OCI-M1 (cell line): ENCODE measurements around the gene IL22RA1.

ENCODE experiments used
- DNase-seq: peaks from one replicate; lab custom pipeline; 2025; lab: John Stamatoyannopoulos, UW

The IL22RA1 gene

DNA sequence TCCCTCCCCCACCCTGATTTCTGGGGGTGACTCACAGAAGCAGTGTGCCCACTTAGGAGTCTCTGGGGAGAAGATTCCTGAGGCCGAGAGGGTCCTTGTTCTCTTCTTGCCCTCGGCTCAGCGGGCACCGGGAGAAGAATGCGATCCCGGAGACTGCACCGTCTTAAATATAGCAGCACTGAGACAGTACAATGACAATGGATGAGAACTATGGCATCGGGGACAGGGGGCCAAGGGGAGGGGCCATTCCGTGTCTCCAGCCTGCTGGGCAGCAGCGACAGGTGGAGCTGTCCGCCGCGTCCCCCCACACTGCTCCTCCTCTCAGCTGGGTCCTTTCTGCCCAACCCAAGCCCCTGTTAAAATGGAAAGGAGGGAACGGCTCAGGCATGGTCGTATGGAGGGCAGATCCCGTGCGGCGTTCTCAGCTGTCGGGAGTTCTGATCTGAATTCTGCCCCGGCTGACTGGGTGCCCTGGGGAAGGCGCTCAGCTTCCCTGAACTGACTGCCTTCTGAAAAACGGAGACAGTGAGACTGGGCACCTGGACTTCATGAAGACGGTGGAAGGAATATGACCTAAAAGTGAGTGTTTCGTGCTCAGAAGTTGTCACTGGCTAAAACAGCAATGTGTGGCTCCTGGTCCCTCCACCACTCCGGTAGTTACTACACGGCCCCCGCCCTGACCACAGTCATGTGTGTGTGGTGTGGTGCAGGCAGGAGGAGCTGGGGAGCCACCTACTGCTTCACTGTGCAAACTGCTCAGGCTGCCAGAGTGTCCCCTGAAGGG, 30.8 kb downstream of the IL22RA1 start, which contains the start of gene MYOM3:
MYOM3 (minus strand) TSS at position 140 of the 784 bp plus-strand sequence. CDS start 3,499 bp downstream, outside the sequence.
- DNase-seq: peak; percentile 81

DNA sequence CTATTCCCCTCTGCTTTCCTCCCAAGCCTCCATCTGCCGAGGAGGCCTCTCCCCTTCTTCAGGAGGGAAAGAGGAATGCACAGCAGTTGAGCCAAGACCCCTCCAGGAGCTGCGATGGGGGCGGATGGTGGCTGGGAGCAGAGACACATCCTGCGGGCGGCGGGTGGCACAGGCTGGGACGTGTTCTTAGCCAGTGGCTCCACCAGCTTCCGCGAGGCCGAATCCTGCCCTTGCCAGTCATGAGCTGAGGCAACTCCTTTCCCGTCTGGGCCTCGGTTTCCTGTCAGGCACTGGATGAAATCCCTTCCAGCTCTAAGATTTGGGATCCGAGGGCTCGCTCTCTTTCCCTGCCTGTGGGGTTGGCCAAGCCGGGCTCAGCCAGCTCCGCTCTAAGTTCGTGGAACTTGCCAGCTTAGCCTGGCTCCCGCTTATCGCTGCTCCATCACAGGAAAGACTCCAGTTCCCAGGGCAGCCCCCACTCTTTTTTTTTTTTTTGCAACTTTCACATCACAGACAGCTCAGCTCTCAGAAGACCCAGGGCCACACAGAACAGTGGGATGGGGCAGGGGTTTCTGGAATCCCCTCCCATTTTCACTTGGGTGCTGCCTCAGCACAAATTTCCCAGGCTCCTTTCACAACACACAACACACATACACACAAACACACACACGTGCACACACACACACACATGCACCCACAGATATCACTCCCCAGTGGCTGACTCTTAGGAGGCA, 31.5 kb downstream of the IL22RA1 start:
- no peak for DNase-seq

DNA sequence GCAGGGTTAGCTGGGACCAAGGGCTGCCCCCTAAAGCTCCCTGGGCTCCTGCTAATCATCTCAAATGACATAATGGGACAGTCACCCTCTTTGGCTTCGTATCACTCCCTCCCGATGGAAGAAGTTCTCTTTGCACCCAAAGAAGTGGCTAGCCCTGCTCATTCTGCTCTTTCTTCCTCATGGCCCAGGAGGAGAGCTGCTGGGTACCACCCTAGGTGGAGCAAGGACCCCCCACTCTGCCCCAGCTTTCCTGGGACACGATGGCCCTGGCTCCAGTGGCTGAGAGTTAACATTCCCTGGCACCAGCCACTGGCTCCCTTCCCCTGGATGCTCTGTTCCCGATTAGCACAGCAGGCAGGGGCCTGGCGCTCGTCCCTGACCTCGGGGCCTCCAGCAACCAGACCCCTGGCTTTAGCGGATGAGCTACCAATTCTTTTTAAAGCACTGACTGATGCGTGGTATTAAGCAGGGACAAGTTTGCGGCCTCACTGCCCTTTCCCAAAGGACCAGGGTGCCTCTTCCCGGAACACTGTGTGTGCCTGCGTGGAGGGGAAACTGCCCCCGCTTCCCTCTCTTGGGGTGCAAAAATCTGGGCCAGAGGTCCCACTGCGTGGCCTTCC, 32.2 kb downstream of the IL22RA1 start:
- DNase-seq: no peak

DNA sequence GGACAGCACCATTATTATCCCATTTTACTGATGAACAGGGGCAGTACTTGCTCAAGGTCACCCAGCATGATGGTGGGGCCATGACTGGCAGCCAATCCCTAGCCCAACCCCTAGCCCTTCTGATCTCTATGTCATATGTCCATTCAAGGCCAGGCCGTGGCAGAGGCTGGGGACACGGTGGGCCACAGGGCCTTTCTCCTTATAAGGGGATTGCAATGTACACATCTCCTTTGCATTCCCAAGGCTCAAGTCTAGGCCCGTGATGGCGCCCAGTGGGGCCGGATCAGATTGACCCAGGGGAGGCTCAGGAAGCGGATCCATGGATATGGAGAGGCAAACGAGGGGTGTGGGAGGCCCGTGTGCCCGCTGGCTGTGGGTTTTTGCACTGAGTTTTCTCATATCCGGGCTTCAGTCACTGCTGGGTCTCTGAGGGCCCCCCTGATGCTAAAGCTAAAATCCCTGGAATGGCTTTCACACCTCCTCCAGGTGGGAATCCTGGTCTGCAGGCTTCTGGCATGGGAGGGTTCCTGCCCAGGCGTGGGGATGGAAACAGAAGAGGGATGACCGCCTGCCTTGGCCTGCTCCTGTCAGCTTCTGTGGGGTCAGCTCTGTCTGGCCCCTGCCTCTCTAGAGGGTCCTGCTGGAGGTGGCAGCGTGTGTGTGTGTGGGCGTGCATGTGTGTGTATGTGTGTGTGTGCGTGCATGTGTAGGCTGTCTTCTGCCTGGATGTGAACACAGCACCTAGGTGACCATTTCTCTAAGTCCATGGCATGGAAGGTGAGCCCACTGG, 33.1 kb downstream of the IL22RA1 start:
- DNase-seq: no peak

DNA sequence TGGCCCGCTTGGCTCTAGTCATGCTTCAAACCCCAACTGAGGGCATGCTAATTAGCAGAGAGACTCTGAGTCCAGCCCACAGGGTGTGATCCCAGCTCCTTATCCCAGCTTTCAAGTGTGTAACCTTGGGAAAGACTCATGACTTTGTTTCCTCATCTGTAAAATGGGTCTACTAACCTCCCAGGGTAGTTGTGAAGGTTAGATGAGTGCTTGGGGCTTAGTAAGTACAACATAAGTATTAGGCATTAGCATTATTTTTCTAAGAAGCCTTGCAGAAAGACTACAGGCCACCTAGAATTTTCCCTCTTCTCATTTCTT, 33.8 kb downstream of the IL22RA1 start:
- no peak for DNase-seq

DNA sequence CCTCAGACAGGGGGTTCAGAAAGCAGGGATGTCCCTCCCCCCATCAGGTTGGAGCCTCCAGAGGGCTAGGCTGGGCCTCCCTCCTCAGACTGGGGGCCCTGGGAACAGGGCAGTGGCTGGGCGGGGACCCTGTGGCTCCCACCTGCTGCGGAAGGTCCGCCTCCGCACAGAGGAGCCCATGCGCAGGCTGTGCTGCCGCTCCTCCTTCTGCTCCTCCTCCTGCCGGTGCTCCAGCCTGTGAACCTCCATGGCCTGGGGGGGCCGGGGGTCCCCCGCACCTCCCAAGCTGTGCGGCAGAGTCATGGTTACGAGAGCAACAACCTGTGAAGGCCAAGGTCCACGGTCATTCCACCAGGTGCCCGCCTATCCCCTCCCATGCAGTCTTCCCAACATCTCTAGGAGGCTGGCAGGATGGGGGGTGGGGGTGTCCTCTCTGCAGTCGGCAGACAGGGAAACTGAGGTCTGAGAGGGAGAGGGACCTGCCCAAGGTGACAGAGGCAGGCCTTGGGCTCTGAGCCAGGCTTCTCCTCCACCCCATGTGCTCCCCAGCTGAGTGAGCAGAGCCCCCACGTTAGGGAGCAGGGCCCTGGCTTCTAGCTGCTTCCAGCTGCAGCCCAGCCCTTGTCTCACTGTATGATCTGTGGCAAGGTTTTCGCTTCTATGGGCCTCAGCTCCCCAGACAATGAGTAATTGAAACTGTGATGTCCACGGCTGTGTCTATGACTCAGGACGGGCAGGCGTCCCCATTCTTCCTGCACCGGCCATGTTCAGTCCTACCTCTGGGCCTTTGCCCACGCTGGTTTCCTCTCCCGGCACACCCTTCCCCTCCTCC, 34.4 kb downstream of the IL22RA1 start:
- peak; percentile 9 for DNase-seq

DNA sequence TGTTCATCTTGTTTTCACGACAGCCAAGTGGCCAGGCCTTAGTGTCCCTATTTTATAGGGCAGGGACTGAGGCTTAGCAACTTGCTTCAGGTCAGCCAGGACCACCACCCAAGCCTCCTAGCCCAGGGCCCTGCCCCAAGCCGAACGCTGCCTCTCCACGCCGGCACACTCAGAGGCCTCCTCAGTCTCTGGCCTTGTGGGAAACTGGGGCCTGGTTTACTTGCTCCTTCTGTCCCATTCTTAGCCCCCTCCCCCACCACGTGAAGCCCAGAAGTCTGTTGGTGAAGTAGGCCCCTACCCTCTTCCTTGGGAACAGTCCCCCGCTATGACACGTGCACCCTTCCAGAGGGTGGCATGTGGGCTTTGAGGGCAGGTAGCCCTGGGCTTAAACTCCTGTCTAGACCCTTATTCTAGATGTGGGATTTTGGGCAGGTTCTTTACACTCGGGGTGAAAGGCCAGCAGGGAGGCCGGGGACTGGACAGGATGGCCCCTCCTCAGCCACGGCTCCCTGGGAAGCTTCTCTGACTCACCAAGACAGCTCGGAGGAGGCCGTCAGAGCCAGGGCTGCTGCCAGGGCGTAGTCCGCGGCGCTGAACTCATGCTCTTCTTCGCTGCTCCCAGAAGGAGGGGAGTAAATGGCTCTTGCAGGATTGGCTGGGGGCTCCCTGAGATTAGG, 35.3 kb downstream of the IL22RA1 start:
- DNase-seq: no peak

DNA sequence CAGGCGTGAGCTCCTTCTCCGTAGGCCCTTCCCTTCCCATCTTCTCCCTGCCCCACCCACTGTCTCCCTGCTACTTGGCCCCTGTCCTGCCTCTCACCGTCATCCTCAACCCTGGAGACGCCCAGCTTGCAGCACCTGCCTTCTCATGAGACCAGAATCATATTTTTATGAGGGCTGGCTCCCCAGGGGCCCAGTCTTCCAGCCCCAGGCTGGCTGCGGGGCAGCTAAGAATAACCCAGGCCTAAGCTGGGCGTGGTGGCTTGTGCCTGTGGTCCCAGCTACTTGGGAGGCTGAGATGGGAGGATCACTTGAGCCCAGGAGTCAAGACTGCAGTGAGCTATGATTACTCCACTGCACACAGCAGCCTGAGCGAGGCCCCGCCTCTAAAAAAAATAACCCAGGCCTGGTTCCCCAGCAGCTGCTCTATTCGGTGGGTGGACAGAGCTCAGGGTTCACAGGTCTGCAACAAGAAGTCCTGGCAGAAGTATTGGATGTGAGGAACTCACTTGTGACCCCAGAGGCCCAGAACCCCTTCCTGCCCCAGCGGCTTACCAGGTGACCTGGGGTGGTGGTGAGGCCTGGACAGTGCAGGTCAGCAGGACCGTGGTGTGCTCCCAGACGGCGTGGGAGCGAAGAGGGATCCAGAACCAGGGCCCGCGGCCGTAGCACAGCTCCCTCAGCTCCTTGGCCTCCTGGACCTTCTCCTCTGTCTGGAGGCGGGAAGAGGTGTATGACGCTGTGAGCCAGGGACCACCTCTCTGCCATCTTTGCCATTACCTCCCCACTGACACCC, 37.4 kb downstream of the IL22RA1 start:
- no peak for DNase-seq

DNA sequence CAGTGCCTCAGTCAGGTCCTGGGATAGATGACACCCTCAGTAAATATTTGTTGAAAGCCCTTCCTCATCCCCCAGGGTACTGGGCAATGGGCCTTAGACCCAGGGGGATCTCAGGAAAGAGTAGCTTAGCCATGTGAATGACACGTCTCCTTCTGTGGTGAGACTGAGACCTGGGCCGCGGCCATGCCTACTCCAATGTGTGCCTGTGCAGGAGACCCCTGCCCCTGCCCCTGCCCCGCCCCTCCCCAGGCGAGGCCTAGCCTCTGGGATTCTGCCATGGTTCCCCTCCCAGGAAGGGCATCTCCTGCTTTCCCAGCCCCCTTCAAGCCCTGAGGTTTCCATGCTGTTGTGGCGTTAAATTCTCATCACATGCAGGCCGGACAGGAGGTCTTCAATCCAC, 38.1 kb downstream of the IL22RA1 start:
- no peak for DNase-seq

DNA sequence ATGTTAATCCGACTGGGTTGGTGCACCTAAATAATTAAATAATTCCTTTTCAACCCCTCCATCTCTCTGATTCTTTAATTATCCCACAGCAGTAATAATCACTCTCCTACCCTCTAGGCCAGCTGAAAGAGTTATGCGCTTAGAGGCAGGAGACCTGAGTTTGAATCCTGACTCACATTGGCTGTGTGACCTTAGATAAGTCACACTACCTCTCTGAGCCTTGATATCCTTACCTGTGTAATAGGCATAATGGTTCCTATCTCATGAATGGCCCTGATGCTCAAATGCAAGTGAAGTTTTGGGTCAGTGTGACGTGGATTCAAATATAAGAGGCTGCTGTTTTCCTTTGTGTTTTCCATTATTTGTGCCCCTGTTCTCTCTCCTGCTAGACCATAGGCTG, 39.1 kb downstream of the IL22RA1 start:
- DNase-seq: no peak

DNA sequence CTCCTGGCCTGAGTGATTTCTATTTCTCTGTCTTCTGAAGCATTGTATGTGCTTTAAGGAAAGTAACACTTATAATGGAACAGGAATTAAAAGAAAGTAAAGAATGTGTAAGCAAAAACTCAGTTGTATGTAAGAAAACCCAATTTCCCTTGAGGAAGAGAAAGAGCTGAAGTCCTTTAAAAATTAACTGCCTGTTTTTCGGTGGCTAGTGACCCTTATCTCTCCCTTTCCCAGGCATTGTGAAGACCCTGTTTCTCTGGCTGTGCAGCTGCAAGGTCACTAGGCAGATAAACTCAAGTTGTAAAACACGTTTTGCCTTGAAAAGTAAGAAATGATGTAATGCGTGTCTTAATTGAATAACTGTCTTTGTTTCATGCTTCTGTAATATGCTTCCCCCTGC, 39.5 kb downstream of the IL22RA1 start:
- peak; percentile 30 for DNase-seq

DNA sequence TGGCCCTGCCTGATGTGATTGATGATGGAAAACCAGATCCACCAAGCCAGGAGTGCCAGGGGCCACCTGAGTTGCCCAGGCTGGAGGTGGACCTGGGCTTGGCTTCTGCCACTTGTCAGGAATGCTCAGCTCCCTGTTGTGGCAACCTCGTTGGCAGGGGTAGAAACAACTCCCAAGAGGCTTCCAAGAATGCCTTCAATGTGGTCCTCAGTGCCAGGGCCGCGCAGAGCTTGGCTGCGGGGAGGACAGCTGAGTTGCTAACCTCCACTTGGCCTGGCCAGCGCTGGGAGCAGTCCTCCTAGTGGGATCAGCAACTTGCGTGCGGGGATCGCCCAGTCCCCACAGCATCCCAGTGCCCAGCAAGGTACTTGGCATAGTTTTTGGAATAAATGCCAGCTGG, 40.0 kb downstream of the IL22RA1 start:
- no peak for DNase-seq

DNA sequence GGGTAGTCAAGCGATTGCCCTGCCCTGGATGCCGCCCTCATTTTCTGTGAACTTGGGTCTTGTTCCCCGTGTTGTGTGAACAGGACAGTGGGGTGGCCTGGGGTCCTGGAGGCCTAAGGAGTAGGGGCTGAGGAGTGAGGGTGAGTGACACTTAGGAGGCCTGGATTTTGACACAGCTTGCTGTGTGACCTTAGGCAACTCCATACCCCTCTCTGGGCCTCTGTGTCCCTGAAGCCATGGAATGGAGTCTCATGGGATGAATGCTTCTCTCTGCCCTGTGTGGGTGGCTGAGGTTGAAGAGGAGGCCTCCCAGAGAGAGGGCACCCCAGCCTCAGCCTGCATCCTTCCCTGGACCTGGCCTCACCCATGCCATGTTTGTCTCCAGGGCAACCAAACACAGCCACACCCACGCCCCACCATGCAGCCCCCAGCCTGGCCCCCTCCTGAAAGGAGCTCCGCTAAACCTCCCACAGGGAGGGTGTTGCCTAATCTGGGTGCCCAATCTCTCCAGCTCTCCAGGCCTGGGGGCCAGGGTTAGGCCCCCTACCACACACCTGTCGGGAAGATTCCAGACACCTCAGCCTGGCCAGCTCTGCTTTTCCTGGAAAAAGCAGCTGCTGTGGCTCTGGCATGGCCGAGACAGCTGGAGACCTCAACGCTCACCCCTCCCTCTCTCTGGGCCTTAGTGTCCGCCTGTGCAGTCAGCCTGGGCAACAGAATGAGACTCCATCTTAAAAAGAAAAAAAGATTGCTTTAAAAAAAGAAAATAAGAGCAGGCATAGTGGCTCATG, 40.9 kb downstream of the IL22RA1 start:
- DNase-seq: no peak

DNA sequence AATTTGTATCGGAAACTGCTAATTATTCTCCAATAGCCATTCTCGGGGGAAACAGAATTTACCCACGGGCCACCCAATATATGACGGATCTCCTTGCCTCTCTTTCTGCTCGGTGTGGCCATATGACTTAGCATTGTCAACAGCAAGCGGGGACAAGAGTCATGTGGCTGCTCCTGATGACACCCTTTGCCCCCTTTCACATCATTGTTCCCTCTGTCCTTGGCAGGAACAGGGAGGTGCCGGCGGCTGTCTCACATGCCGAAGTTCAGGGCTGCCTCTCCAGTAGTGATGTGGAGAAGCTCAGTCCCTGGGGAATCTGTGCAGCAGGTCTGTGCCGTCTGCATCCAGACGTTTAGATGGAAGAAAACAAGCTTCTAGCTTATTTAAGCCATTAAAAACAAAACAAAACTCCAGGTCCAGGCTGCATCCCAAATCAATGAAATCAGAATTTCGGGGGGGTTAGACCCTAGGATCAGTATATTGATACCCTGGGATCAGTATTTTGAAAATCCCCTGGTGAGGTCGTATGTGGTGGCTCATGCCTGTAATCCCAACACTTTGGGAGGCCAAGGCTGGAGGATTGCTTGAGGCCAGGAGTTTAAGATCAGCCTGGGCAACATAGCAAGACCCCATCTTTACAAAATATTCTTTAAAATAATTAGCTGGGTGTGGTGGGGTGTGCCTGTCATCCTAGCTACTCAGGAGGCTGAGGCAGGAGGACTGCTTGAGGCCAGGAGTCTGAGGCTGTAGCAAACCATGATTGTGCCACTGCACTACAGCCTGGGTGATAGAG, 41.8 kb downstream of the IL22RA1 start:
- DNase-seq: no peak

DNA sequence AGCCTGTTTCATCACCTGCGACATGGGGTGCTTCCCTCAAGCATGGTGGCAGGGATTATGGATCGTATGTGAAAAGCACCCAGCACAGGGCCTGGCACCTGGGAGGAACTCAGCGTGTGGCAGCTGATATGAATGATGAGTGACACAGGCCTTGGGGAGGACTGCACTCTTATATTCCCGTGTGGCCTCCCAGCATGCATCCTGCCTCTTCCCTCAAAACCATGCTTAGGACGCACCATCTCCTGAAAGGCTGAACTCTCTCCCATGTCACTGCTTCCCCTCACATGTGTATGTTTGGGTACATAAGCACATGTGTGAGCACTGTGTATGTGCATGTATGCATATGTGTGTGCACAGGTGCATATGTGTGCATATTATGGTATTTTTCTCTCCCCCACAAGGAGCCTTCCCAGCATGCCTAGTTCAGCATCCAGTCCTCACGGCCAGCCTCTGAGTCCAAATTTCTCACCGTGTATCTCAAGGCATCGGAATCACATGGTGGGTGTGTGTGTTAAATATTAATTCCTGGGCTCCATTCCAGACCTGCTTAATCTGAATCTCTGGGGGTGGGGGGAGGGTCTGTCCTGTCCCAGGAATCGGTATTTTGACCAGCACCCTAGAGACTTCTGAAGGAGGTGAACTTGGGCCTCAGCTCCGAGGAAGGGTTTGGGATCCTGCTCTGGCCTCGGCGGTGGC, 43.8 kb downstream of the IL22RA1 start:
- no peak for DNase-seq

DNA sequence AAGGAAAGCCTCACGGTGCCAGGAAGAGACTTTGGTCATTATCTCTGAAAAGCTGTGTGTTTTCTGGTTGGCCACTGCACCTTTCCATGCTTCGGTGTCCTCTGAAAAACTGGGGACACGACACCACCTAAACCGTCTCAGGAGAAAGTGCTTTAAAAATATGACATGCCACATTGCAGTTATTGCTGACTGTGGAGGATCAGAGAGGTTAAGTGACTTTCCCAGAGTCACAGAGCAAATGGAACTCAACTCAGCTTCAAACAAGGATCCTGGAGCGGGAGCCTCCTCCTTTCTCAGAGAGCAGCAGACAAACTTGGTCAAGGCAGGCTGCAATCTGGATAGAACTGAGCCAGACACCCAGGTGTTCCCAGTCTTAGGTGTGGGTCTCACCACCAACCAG, 44.8 kb downstream of the IL22RA1 start:
- DNase-seq: no peak

DNA sequence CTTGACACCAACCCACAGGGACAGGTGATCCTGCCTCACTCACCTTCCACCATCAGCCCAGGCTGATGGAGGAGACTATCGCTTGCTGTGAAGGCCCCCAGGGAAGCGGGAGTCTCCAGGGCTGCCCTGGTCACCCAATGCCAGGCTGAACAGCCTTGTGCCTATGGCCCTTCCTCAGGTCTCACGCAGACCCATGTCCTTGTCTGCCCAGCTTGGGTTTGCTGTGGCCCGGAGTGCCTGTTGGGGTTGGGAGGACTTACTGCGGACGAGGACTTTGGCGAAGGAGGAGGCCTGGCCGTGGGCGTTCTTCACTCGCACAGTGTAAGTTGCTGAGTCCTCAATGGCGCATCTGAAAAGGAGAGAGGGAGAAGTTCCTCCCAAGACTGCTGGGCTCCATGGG, 45.3 kb downstream of the IL22RA1 start:
- DNase-seq: no peak

DNA sequence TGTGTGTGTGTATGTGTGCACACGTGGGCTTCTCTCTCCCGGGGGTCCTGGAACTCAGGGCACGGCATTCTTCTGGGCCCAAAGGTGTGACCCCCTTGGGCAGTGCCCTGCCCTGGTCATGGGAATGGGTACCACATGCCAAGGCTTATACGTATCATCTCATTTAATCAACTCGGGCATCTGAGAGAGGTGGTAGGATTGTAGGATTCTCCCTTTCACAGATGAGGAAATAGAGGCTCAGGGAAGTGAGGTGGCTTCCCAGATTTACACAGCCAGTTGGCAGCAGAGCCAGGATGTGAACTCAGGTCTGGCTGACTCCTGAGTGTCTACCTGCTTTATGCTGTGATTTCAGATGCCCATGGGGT, 46.2 kb downstream of the IL22RA1 start:
- DNase-seq: no peak
